MCF 10A (cell line): Measurements from ENCODE around the gene N4BP2L2. TPM values are rescaled to one million over a fixed set of nuclear protein-coding genes. Genes with fewer than 3 reads are reported as not detected.

Experiments
- BruUV-seq: library from RNA; stranded (reverse); fragments of 400-500 nt; replicated peaks from 2 replicates; lab custom pipeline; 2021; lab: Mats Ljungman, UMichigan
- CTCF ChIA-PET: fragments of 300-600 bp; sonication (Branson Sonifier 250); formaldehyde crosslinking; extraction: SDS; loops from one replicate; lab custom pipeline; 2021; ENCODE audit warnings: antibody characterized with exemption, inconsistent platforms; lab: Yijun Ruan, JAX
- POLR2A ChIA-PET: fragments of 300-600, 350-650 bp; sonication (Branson Sonifier 250); formaldehyde crosslinking; extraction: SDS; loops from one replicate; lab custom pipeline; 2020; ENCODE audit warnings: antibody characterized with exemption, inconsistent platforms; lab: Yijun Ruan, JAX
- DNase-seq: peaks from one replicate; pipeline ENCODE4 v3.0.0-alpha.2; 2018; ENCODE audit not compliant: unreplicated experiment
- H3K27ac Mint-ChIP-seq: one replicate; pipeline ENCODE4 v1.8.0; 2022; ENCODE audit warnings: mild to moderate bottlenecking, low read depth, mixed read lengths; ENCODE audit not compliant: unreplicated experiment
- H3K27me3 Mint-ChIP-seq: one replicate; pipeline ENCODE4 v1.8.0; 2022; ENCODE audit warnings: mixed read lengths; ENCODE audit not compliant: insufficient read depth, unreplicated experiment
- H3K36me3 Mint-ChIP-seq: one replicate; pipeline ENCODE4 v1.8.0; 2022; ENCODE audit warnings: mild to moderate bottlenecking, moderate library complexity, mixed read lengths; ENCODE audit not compliant: insufficient read depth, unreplicated experiment
- H3K4me1 Mint-ChIP-seq: one replicate; pipeline ENCODE4 v1.8.0; 2022; ENCODE audit warnings: mixed read lengths; ENCODE audit not compliant: insufficient read depth, unreplicated experiment
- H3K4me3 Mint-ChIP-seq: one replicate; pipeline ENCODE4 v1.8.0; 2022; ENCODE audit warnings: mild to moderate bottlenecking, moderate library complexity, mixed read lengths; ENCODE audit not compliant: unreplicated experiment
- H3K9me3 Mint-ChIP-seq: one replicate; pipeline ENCODE4 v1.8.0; 2022; ENCODE audit warnings: mixed read lengths; ENCODE audit not compliant: unreplicated experiment
- CTCF ChIP-seq: fragments of 200-600 bp; IDR thresholded peaks from one replicate; pipeline ENCODE4 v1.8.0; 2022; ENCODE audit warnings: antibody characterized with exemption, mild to moderate bottlenecking; ENCODE audit not compliant: unreplicated experiment
- intact Hi-C: fragments of 100-400 bp; cut with micrococcal nuclease; formaldehyde crosslinking; loops from 2 replicates; pipeline ENCODE4 v1.14.1; 2022
- total RNA-seq: library from RNA; stranded (reverse); gene quantifications from 2 replicates; pipeline ENCODE4 v1.2.3, GENCODE V29; 2022

The N4BP2L2 gene
- total RNA-seq, 1 experiment from 2014 or later: 113 TPM

- H3K4me1 Mint-ChIP-seq: peaks cover 50% of the 10 kb centered on the region
- intact Hi-C loops: no loop called here
- peaks cover 63% of the 10 kb centered on the region for H3K36me3 Mint-ChIP-seq
- no peaks in the 10 kb centered on the region for H3K27me3 Mint-ChIP-seq
- BruUV-seq: no TSS peak
- H3K27ac Mint-ChIP-seq: no peak overlapping the region
- POLR2A ChIA-PET: no interaction called here
- peaks cover 16% of the 10 kb centered on the region for H3K9me3 Mint-ChIP-seq
- CTCF ChIA-PET: no interaction called here
- no peak for DNase-seq
- no peak for TF ChIP-seq CTCF
- H3K4me3 Mint-ChIP-seq: peak overlapping the region; percentile 9
Observed at GRCh38 chr13:32535748-32536147, 2.8 kb downstream of the N4BP2L2 start.

GRCh38 chr13:32535115-32535514, 3.5 kb downstream of the N4BP2L2 start:
- peak overlapping the region; percentile 26 for H3K4me3 Mint-ChIP-seq
- no peak for TF ChIP-seq CTCF
- ChIA-PET POLR2A (no interaction called here), CTCF (interaction anchor here (0.6 kb wide), 1 partner anchor 588 kb away, joined by 3 read pairs; no protein-coding TSS in a partner anchor)
- intact Hi-C loops: no loop called here
- no peak overlapping the region for H3K27ac Mint-ChIP-seq
- BruUV-seq: no TSS peak
- no peaks in the 10 kb centered on the region for H3K27me3 Mint-ChIP-seq
- DNase-seq: no peak
- H3K4me1 Mint-ChIP-seq: peaks cover 51% of the 10 kb centered on the region
- H3K9me3 Mint-ChIP-seq: peaks cover 16% of the 10 kb centered on the region
- peaks cover 69% of the 10 kb centered on the region for H3K36me3 Mint-ChIP-seq

- peak; percentile 33 for DNase-seq
- intact Hi-C loops: no loop called here
- H3K36me3 Mint-ChIP-seq: peaks cover 80% of the 10 kb centered on the region
- peak overlapping the region; percentile 51 for H3K27ac Mint-ChIP-seq
- no TSS peak for BruUV-seq
- peak overlapping the region; percentile 40 for H3K4me3 Mint-ChIP-seq
- CTCF ChIA-PET: interaction anchor here (0.6 to 0.7 kb wide), 3 partner anchors 31 to 261 kb away, joined by 3 to 5 read pairs (median 4); no protein-coding TSS in a partner anchor
- H3K9me3 Mint-ChIP-seq: peaks cover 10% of the 10 kb centered on the region
- POLR2A ChIA-PET: interaction anchor here (0.6 to 1.4 kb wide), 3 partner anchors 8 to 1601 kb away, joined by 3 read pairs; partner anchors contain the start of gene N4BP2L2
- H3K4me1 Mint-ChIP-seq: peaks cover 43% of the 10 kb centered on the region
- TF ChIP-seq CTCF: no peak
- no peaks in the 10 kb centered on the region for H3K27me3 Mint-ChIP-seq
Observed at GRCh38 chr13:32530841-32531253, 7.7 kb downstream of the N4BP2L2 start.

GRCh38 chr13:32528358-32528757, 10.2 kb downstream of the N4BP2L2 start:
- intact Hi-C loops: no loop called here
- no peak for TF ChIP-seq CTCF
- Mint-ChIP-seq H3K36me3 (peaks cover 72% of the 10 kb centered on the region), H3K27me3 (no peaks in the 10 kb centered on the region), H3K27ac (peak overlapping the region; percentile 5), H3K9me3 (no peaks in the 10 kb centered on the region), H3K4me1 (peaks cover 26% of the 10 kb centered on the region), H3K4me3 (no peak overlapping the region)
- POLR2A ChIA-PET: interaction anchor here (1.0 kb wide), 1 partner anchor 10 kb away, joined by 6 read pairs; the partner anchor contains the start of gene N4BP2L2
- BruUV-seq: no TSS peak
- CTCF ChIA-PET: interaction anchor here (0.8 kb wide), 1 partner anchor 220 kb away, joined by 3 read pairs; no protein-coding TSS in a partner anchor
- peak; percentile 19 for DNase-seq
